Spinal cord (tissue), 10 donors: Measurements from ENCODE around the gene DDAH1. TPM values are rescaled to one million over a fixed set of nuclear protein-coding genes. Genes with fewer than 3 reads are reported as not detected.

Experiments used
- DNase-seq, 6 donors: peaks; one replicate each; pipeline versions ENCODE4 v3.0.0 to v3.0.0-alpha.2; 2013 to 2015; ENCODE audit warnings: low spot score in 6 of 6, low read depth in 4 of 6
- H3K27ac ChIP-seq: one replicate; pipeline ENCODE4 v1.5.1; 2013; ENCODE audit warnings: low read depth, low read length, control low read depth
- H3K27me3 ChIP-seq: one replicate; pipeline ENCODE4 v1.6.1; 2013; ENCODE audit warnings: low read length; ENCODE audit not compliant: control insufficient read depth, insufficient read depth
- H3K36me3 ChIP-seq: one replicate; pipeline ENCODE4 v1.6.1; 2013; ENCODE audit warnings: low read length; ENCODE audit not compliant: control insufficient read depth, insufficient read depth
- H3K4me1 ChIP-seq: one replicate; pipeline ENCODE4 v1.6.1; 2013; ENCODE audit warnings: low read length; ENCODE audit not compliant: control insufficient read depth, insufficient read depth
- H3K4me3 ChIP-seq: one replicate; pipeline ENCODE4 v1.5.1; 2013; ENCODE audit warnings: low read depth, low read length, control low read depth
- H3K9me3 ChIP-seq: one replicate; pipeline ENCODE4 v1.6.1; 2013; ENCODE audit warnings: low read length; ENCODE audit not compliant: control insufficient read depth, insufficient read depth
- WGBS: methylation state at CpG from one replicate; pipeline ENCODE4 v1.1.5; 2013; ENCODE audit warnings: missing lambda C conversion rate; ENCODE audit not compliant: insufficient coverage; 5-methylcytosine and 5-hydroxymethylcytosine counted together
- polyA plus RNA-seq, 2 donors: library from polyadenylated mRNA; unstranded; fragments of 120-200 nt; gene quantifications; one replicate each; pipeline ENCODE4 v1.2.1, GENCODE V29; 2013; ENCODE audit not compliant: insufficient read length in 2 of 2
- total RNA-seq, 2 donors: library from RNA; depleted of rRNA in 1 of 2; stranded (reverse); fragments of 120-200 nt in 1 of 2; fragments of >200 nt in 1 of 2; gene quantifications; one replicate each; pipeline versions ENCODE4 v1.2.3 to v1.2.4, GENCODE V29; 2013 to 2014
- donor health status: healthy.

Gene DDAH1
- total and polyA plus RNA-seq, 4 donors = 68.1 to 203 (median 122) TPM

DNA sequence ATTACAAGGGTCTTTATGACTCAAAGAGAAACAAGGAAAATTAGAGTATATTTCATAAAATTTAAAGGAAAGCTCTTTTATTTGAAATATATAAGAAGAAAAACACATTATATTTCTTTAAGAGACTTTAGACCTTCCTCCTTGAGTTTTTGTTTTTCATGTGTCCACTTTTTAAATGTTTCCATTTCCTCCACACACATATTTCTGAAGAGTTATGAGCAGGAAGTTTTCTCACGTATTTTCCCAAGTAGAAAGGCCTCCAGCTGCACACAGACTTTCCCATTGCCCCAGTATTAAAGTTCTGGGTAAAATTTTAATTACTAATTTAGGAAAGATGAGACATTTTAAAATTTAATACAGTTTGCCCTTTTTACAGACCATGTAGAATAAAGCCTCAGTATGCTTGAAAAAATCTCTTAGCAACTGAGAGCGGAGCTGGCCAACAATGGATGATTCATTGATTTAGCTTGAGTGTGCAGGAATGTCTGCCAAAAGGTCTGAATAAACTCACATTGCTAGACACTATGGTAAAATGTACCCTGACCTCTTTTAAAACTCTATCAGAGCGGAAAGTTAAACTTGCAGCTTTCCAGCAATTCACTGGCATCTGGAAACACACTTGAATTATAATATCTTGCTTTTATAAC, 57.9 kb downstream of the DDAH1 start:
- H3K27me3 ChIP-seq = no peaks in the 10 kb centered on the region
- 67% methylated on average over 1 of the region's 3 CpGs for WGBS
- peak overlapping the region; percentile 80 for H3K27ac ChIP-seq
- no peaks in the 10 kb centered on the region for H3K9me3 ChIP-seq
- no peaks in the 10 kb centered on the region for H3K36me3 ChIP-seq
- H3K4me3 ChIP-seq = no peak overlapping the region
- H3K4me1 ChIP-seq = no peaks in the 10 kb centered on the region
- DNase-seq = peak; percentile 56 to 91 (median 71)

GRCh38 chr1:85406081-85406480, 58.9 kb downstream of the DDAH1 start:
- Histone ChIP-seq H3K9me3 (no peaks in the 10 kb centered on the region), H3K36me3 (no peaks in the 10 kb centered on the region), H3K4me3 (no peak overlapping the region), H3K27me3 (no peaks in the 10 kb centered on the region), H3K27ac (no peak overlapping the region), H3K4me1 (no peaks in the 10 kb centered on the region)
- no peak for DNase-seq
- no CpG with 5 or more reads among the region's 1 CpG for WGBS

GRCh38 chr1:85404408-85404807, 60.6 kb downstream of the DDAH1 start:
- Histone ChIP-seq H3K4me1 (peaks cover 2% of the 10 kb centered on the region), H3K27me3 (no peaks in the 10 kb centered on the region), H3K9me3 (no peaks in the 10 kb centered on the region), H3K4me3 (no peak overlapping the region), H3K27ac (peak overlapping the region; percentile 42), H3K36me3 (no peaks in the 10 kb centered on the region)
- WGBS = 86% methylated on average over 2 of the region's 5 CpGs
- DNase-seq = peak in 1 of 6 donors; percentile 23

DNA sequence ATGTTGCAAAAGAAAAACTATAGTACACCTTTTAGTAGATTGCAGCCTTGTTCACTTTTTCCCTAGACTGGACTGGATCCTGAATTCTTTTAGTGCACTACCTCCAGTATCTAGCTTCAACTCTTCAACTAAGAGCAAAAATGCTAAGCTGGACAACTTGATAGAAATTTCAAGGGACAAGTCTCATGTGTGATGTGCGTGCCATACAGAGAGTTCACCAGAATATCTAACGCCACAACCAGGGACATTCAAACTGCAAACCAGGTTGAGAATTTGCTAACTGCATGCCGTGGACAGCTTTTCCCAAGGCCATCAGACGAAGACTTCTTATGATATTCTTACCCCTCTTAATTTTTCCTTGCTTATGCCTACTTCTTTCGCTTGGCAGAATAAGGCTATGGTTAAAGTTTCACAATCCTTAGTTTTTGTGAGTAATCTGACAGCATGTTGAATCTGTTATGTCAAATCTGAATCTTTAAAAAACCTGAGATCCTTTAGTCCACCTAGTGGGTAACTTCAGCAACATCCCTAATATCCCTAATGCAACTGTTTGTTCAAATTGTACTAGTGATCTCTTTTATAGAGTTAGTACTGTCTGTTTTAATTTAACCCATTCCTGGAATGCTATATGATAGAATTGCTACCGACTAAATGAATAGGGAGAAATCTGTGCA, 66.4 kb downstream of the DDAH1 start:
- H3K27ac ChIP-seq = no peak overlapping the region
- H3K4me1 ChIP-seq = peaks cover 2% of the 10 kb centered on the region
- no peak for DNase-seq
- H3K9me3 ChIP-seq = no peaks in the 10 kb centered on the region
- no peak overlapping the region for H3K4me3 ChIP-seq
- 100% methylated on average over 1 of the region's 6 CpGs for WGBS
- no peaks in the 10 kb centered on the region for H3K27me3 ChIP-seq
- H3K36me3 ChIP-seq = no peaks in the 10 kb centered on the region

- DNase-seq = no peak
- Histone ChIP-seq H3K4me1 (peaks cover 2% of the 10 kb centered on the region), H3K4me3 (no peak overlapping the region), H3K36me3 (no peaks in the 10 kb centered on the region), H3K9me3 (no peaks in the 10 kb centered on the region), H3K27ac (no peak overlapping the region), H3K27me3 (no peaks in the 10 kb centered on the region)
- 40% methylated on average over 1 of the region's 4 CpGs for WGBS
Measured at GRCh38 chr1:85397490-85398032, 67.4 kb downstream of the DDAH1 start.

DNA sequence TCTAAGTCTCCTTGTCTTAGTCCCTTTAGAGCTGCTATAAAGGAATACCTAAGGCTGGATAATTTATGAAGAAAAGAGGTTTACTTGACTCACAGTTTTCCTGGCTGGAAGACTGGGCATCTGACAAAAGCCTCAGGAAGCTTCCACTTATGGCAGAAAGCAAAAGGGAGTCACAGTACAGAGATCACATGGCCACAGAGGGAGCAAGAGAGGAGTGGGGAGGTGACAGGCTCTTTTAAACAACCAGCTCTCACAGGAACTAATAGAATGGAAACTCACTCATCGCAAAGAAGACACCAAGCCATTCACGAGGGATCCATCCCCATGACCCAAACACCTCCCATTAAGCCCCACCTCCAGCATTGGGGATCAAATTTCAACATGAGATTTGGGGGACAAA, 68.8 kb downstream of the DDAH1 start:
- Histone ChIP-seq H3K27me3 (no peaks in the 10 kb centered on the region), H3K27ac (no peak overlapping the region), H3K9me3 (no peaks in the 10 kb centered on the region), H3K4me1 (peaks cover 2% of the 10 kb centered on the region), H3K4me3 (no peak overlapping the region), H3K36me3 (no peaks in the 10 kb centered on the region)
- DNase-seq = no peak
- WGBS = 65% methylated on average over 2 of the region's 2 CpGs

DNA sequence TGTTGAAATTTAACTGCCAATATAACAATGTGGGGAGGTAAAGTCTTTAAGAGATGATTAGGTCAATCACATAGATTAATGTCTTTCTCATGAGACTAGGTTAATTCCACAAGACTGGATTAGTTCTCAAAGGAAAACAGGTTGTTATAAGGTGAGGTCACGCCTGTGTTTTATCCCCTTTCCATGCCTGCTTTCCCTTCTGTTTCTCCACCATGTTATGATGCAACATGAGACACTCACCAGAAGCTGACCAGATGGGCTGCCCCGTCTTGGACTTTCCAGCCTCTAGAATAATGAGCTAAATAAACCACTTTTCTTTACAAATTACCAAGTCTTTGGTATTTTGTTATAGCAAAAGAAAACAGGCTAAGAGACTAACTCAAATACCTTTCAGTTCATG, 70.8 kb downstream of the DDAH1 start:
- DNase-seq = no peak
- H3K36me3 ChIP-seq = no peaks in the 10 kb centered on the region
- no peak overlapping the region for H3K4me3 ChIP-seq
- no peaks in the 10 kb centered on the region for H3K4me1 ChIP-seq
- H3K27me3 ChIP-seq = no peaks in the 10 kb centered on the region
- no CpG with 5 or more reads among the region's 2 CpGs for WGBS
- no peak overlapping the region for H3K27ac ChIP-seq
- no peaks in the 10 kb centered on the region for H3K9me3 ChIP-seq

GRCh38 chr1:85393490-85393889, 71.5 kb downstream of the DDAH1 start:
- DNase-seq = no peak
- no peaks in the 10 kb centered on the region for H3K4me1 ChIP-seq
- no peaks in the 10 kb centered on the region for H3K27me3 ChIP-seq
- H3K36me3 ChIP-seq = no peaks in the 10 kb centered on the region
- no peak overlapping the region for H3K4me3 ChIP-seq
- no peak overlapping the region for H3K27ac ChIP-seq
- H3K9me3 ChIP-seq = no peaks in the 10 kb centered on the region

DNA sequence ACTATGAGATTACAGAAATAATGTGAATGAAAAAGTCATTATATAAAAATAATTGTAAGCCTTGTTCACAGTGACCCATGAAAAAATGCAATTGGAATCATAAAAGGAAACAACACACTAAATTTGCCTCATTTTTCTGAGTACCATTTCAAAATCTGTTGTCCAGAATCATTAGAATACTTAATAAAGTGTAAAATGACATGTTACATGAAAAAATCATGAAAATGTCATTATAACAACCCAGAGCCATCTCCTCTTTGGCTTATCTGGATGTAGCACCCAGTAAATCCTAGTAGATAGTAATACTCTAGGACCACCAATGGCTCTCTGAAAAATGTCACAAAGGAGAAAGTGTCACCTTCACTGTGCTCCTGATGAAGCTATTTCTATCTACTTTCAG, 76.5 kb downstream of the DDAH1 start:
- no peak for DNase-seq
- H3K36me3 ChIP-seq = no peaks in the 10 kb centered on the region
- no peaks in the 10 kb centered on the region for H3K4me1 ChIP-seq
- H3K27ac ChIP-seq = no peak overlapping the region
- no peak overlapping the region for H3K4me3 ChIP-seq
- no peaks in the 10 kb centered on the region for H3K27me3 ChIP-seq
- H3K9me3 ChIP-seq = peaks cover 8% of the 10 kb centered on the region

DNA sequence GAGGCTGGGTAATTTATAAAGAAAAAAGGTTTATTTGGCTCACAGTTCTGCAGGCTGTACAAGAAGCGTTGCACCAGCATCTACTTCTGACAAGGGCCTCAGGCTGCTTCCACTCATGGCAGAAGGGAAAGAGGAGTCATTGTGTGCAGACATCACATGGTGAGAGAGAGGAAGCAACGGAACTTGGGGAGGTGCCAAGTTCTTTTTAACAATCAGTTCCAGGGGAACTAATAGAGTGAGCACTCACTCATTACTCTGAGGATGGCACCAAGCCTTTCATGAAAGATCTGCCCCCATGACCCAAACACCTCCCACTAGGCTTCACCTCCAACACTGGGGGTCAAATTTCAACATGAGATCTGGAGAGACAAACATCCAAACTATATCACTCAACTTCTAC, 77.2 kb downstream of the DDAH1 start:
- Histone ChIP-seq H3K36me3 (no peaks in the 10 kb centered on the region), H3K27me3 (no peaks in the 10 kb centered on the region), H3K9me3 (peaks cover 9% of the 10 kb centered on the region), H3K4me3 (no peak overlapping the region), H3K27ac (no peak overlapping the region), H3K4me1 (no peaks in the 10 kb centered on the region)
- no peak for DNase-seq
- whole genome bisulfite sequencing = 86% methylated on average over 1 of the region's 2 CpGs
